Measurements from ENCODE around the gene PRDM16.

PRDM16 gene

GRCh38 chr1:3217181-3217641, 148.2 kb downstream of the PRDM16 start:
- no peak for DNase-seq

GRCh38 chr1:3217979-3218679, 149.1 kb downstream of the PRDM16 start:
- DNase-seq: no peak

DNA sequence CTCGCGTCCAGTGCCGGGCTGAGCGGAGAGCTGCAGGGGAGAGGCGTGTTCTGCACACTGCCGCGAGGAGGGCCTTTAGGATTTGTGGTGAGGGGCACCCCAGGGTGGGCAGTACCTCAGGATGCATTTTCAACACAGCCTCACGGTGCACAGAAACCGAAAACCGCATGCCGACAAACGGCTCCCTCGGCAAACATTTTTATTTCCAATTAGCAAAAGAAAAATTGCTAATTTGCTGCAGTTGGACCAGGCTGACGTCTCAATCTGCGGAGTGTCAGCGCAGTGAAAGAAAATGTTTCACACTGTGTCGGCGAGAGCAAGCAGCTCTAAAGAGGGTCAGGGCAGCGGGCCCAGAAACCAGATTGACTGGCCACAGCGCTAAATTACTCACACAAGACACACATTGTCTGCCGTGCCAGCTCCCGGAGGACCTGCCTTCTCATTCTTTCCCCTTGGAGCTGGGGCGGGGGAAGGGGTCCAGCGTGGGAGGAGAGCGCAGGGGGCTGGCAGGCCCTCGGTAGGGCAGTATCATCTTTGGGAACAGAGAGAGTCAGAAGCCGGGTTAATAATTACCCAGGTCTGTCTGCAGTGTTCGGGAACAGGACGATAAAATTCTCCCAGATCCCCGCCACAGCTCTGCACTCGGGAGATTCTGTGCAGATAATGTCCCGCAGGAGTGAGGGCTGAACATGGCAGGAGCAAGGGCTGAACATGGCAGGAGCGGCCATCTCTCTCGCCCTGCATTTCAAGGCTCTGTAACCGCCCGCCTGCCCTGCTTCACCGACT, 150.2 kb downstream of the PRDM16 start:
- no peak for DNase-seq

DNA sequence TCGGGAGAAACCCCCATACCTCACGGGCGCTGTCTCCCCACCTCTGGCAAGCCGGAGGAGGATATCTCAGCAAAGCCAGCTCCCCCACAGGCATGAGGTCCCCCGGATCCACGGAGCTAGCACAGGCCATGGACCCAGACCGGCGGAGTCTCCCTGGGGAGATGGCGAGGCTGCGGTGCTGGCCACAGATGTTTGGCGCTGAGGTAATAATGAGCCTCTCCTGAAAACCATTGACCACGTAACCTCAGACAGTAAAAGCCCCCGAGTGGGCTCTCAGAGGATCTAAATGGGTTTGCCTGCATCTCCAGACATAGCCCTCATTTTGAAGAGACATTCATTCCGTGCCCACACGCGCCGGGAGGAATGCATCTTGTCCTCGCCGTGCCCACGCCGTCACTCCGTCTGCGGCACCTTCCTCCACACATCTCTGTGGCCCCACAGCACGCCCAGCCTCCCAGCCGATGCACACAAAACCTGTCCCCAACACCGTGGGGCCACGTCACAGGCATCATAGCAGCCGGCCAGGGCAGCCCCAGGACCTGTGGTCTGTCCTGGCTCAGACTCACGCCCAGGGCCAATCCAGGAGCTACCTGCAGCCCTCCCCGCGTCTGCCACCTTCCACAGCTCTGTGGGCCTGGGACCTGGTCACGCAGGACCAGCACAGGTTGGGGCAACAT, 150.9 kb downstream of the PRDM16 start:
- DNase-seq: no peak

DNA sequence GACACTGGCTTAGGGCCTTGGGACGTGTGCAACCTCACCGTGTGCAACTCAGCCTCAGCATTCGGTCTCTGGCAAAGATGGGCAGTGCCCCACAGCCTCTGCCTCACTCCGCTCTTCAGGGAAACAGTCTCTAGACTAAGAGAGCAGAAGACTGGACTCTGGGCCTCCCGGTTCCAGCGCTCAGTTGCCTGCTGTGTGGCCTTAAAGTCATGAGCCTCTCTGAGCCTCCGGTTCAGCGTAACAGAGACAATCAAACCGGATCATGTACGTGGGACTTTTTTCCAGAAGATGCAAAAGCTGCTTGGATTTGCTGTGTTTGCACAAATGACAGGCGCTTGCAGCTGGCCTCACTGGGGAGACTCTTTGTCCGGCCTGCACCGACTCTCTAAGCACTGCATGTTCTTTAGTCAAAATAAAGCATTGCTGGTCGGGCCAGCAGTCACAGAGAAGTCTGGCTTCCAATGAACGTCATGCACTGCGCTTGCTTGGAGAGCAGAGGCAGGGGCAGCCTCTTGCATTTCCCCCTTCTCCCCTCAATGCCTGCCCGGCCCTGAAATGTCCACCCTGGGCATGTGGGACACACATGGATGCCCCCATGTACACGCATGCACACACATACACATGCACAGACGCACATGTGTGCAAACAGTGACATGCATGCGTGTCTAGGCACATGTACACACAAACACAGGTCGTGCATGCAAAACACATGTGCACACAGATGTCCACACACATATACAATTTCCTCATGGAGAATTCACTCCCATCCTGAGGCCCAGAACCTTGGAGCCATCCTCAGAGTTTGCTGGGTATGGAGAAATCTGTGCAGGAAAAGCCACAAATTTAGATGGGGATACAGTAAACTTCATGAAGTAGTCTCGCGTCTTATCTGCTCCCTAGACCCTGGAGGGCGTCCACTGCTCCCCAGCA, 152.4 kb downstream of the PRDM16 start:
- no peak for DNase-seq

- no peak for DNase-seq
Measured at GRCh38 chr1:3222042-3222692, 153.2 kb downstream of the PRDM16 start.

GRCh38 chr1:3225661-3226060, 156.7 kb downstream of the PRDM16 start:
- DNase-seq: no peak

DNA sequence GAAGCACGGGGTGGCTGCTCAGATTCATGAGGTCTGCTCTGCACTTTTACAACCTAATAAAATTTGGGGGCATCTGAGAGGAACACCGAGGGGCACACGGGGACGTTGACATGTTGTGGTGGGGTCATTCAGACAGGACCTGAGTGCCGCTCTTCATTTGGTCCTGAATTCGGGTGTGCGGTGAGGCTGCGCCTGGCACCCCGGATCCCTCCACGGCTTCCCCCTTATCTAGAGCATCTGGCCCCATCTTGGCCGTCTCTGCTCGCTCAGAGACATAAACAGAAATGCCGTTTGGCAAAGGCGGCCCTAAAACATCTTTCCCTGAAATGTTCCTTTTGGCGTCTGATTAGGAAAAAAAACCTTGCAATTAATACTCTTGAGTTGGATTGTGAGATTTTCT, 157.2 kb downstream of the PRDM16 start:
- no peak for DNase-seq

DNA sequence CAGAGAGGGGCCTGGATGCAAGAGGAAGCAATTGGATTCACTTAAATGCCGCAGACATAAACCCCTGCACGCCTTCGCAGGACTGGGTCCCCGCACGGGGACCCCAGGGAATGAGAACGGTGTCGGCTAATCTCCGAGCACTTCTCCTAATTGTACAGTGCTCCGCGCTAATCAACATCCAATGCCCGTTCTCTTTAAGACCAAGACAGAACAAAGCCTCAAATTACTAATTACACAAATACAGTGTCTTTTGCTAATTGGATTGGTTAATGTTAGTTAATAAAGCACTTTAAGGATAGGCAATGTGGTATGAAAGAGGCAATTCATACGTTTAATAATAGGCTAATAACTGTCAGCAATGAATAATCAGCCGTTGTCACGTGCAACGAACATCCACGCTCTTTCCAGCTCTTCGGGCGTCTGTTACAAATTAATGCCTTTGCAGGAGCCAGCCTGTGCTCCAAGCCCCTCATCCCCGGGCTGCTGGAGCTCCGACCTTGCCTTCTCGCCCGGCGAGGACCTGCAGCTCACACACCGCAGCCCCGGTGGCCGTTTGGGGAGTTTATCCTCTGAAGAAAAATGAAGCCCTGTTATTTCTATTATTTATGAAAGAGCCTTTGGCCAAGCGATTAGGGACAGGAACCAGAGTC, 157.8 kb downstream of the PRDM16 start:
- no peak for DNase-seq

GRCh38 chr1:3227351-3227704, 158.3 kb downstream of the PRDM16 start:
- no peak for DNase-seq

DNA sequence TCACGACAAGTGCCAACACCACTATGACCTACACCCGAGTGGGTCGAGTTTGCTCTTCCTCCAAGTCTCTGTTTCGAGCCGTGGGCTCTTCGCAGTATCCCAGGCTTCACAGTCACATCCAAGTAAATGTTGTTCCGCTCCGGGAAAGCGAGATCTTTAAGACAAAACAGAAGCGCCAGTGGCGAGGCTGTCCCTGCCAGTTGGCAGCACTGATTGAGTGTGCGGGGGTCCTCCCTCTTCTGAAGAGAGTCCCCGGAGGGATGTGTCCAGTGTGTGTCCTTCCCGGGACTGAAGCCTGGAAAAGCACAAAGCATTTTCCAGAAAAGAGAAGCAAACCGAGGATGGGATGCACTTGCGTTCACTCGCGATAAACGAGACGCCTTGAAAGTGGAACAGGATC, 158.9 kb downstream of the PRDM16 start:
- no peak for DNase-seq

DNA sequence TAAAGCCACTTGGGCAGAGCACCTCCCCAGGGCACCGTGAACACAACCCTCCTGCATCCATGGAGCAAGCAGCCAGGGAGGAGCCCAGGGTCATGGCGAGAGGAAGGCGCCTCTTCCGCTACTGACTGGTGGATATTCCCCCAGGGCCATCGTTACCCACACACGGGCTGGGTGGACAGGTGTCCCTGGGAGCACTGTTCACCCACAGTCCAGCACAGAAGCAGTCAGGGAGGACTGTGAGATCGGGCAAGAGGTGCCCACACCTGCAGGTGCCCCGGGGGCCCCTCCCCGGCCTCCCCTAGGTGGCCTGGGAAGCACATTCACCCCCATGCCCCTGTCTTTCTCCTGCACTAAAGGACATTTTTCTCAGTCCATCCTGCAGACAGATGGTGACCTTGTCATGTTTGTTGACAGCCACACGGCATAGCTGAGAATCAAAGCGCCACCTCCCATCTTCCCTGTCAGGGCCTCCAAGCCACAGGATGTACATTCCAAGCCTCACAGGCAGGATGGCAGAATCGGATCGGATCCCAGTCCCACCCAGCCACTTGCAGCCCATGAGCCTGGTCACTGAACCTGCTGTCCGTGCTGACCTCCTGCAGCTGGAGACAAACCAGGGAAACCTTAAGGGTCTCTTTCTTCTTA, 160.2 kb downstream of the PRDM16 start:
- no peak for DNase-seq

- no peak for DNase-seq
Measured at GRCh38 chr1:3230553-3230952, 161.6 kb downstream of the PRDM16 start.

DNA sequence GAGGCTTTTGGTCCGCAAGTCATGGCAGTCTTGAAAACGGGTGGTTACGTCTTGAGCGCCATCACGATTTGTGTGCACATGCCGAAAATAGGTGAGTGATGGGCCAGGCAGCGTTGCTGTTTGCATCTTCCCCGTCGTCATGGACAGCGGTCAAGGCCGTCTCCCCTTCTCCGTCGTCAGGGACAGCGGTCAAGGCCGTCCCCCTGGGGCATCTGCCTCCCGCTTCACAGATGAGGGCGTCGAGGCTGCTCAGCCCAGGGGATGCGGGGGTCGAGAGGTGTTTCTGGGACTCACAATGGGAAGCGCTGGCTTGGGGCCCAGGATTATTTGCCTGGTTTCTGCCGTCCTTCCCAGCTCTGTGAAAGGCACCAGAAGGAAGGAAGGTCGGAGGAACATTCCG, 162.2 kb downstream of the PRDM16 start:
- DNase-seq: no peak

DNA sequence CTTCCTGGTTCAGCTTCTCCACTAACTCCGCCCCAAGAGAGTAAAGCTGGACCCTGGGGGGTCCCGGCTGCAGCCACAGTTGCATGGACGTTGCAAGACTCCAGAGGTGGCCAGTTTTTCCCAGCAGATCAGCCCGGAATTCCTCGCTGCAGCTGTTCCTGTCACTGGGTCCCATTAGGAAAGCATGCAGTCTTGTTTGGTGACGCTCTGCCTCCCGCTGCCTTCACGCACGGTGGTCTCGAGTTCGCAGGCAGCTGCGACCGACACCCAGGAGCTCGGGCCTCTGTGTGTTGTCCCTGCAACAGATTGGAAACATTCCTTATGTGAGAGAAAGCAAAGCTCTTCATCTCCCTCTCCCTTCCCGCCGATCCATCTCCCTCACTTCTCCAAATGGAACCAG, 162.8 kb downstream of the PRDM16 start:
- no peak for DNase-seq

DNA sequence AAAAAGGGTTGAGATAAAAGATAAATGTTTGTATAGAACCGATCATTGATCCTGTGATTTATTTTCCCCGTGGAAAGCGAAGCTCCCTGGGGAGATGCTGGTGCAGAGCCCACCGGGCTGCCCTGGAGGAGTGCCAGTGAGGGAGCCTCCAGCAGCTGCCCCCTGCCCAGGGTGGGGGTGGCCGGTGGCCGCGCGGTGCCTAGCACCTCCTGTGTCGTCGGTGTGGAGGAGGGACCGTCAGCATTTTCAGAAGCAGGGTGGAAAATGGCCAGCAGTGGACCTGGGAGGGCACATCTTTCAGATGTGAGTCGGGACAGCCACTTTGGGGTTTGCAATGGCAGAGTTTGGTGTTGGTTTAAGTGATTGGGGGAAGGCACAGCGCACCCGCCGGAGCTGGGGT, 164.0 kb downstream of the PRDM16 start:
- no peak for DNase-seq

- DNase-seq: no peak
Measured at GRCh38 chr1:3233551-3233950, 164.5 kb downstream of the PRDM16 start.

DNA sequence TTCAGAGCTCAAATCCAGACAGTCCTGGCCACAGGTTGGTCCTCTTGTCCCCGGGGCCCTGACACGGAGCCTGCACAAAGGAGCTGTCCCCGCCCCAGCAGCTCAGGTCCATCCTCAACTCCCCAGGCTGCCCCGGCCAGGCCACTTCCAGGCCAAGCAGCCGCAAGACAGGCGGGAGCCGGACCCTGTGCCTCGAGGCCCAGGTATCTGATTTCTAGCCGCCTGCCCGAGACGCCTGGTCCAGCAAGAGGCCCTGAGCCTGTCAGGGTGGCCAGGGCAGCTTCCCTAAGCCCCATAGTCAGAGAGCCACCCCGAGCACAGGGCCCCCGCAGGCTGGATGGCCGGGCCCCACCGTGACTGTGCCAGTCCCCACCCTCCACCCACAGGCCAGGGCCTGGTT, 165.3 kb downstream of the PRDM16 start:
- no peak for DNase-seq

GRCh38 chr1:3234956-3235355, 166.0 kb downstream of the PRDM16 start:
- no peak for DNase-seq

DNA sequence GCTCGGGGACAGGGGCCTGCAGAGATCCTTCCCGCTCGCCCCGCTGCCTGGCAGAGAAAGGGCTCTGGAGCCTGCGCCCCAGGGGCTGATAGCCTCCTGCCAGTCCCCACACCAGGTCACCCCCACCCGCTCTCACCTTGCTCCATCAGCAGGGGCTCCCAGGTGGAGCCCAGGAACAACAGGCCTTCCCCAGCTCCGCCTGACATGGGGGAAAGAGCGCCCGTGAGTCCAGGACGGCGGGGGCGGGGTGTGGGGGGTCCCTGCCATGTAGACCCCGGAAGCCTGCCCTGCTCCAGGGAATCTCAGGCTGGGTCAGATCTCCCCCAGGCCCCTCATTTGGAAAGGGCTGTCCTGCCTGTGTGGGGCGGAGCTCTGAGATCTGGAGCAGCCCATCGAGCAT, 166.5 kb downstream of the PRDM16 start:
- no peak for DNase-seq

- no peak for DNase-seq
Measured at GRCh38 chr1:3236361-3236760, 167.4 kb downstream of the PRDM16 start.
